ENCODE data around the gene LHPP. TPM values are rescaled to one million over a fixed set of nuclear protein-coding genes. Genes with fewer than 3 reads are reported as not detected.

Gene LHPP
- total RNA-seq, 1 donor from 2014 or later, result 16.2 TPM

GRCh38 chr10:124628676-124629021 is 167.0 kb downstream of the LHPP start:
- intact Hi-C loops (cut with DNase I), result no loop called here
- H3K4me3 ChIP-seq, result no peak overlapping the region
- DNase-seq (no peak), ATAC-seq (no peak)
- TF ChIP-seq, protein P1, sequence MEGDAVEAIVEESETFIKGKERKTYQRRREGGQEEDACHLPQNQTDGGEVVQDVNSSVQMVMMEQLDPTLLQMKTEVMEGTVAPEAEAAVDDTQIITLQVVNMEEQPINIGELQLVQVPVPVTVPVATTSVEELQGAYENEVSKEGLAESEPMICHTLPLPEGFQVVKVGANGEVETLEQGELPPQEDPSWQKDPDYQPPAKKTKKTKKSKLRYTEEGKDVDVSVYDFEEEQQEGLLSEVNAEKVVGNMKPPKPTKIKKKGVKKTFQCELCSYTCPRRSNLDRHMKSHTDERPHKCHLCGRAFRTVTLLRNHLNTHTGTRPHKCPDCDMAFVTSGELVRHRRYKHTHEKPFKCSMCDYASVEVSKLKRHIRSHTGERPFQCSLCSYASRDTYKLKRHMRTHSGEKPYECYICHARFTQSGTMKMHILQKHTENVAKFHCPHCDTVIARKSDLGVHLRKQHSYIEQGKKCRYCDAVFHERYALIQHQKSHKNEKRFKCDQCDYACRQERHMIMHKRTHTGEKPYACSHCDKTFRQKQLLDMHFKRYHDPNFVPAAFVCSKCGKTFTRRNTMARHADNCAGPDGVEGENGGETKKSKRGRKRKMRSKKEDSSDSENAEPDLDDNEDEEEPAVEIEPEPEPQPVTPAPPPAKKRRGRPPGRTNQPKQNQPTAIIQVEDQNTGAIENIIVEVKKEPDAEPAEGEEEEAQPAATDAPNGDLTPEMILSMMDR (IDR thresholded peaks at IDR 0.05), result no peak
- no peak overlapping the region for H3K27ac ChIP-seq
- H3K36me3 ChIP-seq, result no peaks in the 10 kb centered on the region
- no peaks in the 10 kb centered on the region for H3K27me3 ChIP-seq
- no peaks in the 10 kb centered on the region for H3K9me3 ChIP-seq
- H3K4me1 ChIP-seq, result peaks cover 64% of the 10 kb centered on the region

DNA sequence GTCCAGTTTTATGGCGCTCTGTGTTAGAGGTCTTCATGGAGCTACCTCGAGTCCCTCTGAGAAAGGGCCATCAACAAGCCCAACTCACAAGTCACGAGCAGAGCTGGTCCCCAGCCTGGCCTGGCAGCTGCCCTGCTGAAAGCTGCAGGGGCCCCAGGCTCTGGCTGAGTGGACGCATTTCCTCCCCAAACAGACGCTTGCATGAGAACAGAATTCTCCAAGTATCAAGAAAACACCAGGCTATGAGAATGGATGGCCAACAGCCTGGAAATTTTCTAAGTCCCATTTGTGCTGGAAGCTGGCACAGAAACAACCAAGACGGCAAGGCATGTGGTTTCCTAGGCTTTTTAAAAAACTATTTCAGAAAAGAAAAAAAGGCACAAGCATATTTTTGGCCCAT is 167.8 kb downstream of the LHPP start:
- intact Hi-C loops (cut with DNase I), result no loop called here
- H3K9me3 ChIP-seq, result peaks cover 3% of the 10 kb centered on the region
- no peaks in the 10 kb centered on the region for H3K27me3 ChIP-seq
- DNase-seq (no peak), ATAC-seq (no peak)
- no peaks in the 10 kb centered on the region for H3K36me3 ChIP-seq
- no peak overlapping the region for H3K4me3 ChIP-seq
- TF ChIP-seq, protein P1 (IDR thresholded peaks at IDR 0.05), result no peak
- peaks cover 64% of the 10 kb centered on the region for H3K4me1 ChIP-seq
- peak overlapping the region; percentile 63 for H3K27ac ChIP-seq

DNA sequence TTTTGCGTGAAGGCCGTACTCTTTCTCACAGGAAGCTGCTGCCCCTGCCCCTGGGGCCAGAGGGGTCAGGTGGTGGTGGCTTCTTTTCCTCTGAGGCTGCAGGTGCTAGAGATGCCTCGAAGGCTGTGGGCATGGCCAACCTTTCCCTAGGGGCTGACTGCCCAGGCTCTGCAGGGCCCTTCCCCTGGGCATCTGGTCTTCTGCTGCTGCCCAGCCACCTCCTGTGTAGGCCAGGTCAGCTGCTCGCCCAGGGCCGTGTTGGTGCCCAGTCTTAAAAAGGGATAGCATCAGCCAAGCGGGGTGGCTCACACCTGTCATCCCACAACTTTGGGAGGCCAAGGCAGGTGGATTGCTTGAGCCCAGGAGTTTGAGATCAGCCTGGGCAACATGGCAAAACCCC is 168.2 kb downstream of the LHPP start:
- DNase-seq (no peak), ATAC-seq (no peak)
- H3K36me3 ChIP-seq, result no peaks in the 10 kb centered on the region
- TF ChIP-seq, protein P1 (IDR thresholded peaks at IDR 0.05), result no peak
- H3K9me3 ChIP-seq, result peaks cover 3% of the 10 kb centered on the region
- intact Hi-C loops (cut with DNase I), result no loop called here
- no peaks in the 10 kb centered on the region for H3K27me3 ChIP-seq
- peaks cover 64% of the 10 kb centered on the region for H3K4me1 ChIP-seq
- H3K4me3 ChIP-seq, result no peak overlapping the region
- H3K27ac ChIP-seq, result peak overlapping the region; percentile 63

DNA sequence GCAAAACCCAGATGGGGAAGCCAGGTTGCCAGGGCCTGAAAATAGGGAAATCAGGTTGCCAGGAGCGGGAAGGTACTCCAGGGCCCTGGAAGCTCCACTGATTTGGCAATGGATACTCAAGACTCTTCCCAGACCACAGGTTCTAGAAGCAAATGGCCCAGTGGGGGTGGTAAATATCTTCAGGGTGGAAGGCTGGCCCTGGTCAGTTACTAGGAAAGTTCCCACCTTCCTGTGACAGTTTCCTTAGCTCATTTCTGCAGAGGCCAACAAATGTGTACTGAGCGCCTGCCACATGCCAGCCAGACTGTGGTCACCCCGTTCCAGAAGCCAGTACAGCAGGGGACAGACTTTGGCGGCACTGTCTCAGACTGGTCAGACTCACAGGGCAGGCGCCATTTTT is 168.9 kb downstream of the LHPP start:
- Histone ChIP-seq H3K4me1 (peaks cover 64% of the 10 kb centered on the region), H3K27ac (peak overlapping the region; percentile 78)
- ATAC-seq, result no peak

DNA sequence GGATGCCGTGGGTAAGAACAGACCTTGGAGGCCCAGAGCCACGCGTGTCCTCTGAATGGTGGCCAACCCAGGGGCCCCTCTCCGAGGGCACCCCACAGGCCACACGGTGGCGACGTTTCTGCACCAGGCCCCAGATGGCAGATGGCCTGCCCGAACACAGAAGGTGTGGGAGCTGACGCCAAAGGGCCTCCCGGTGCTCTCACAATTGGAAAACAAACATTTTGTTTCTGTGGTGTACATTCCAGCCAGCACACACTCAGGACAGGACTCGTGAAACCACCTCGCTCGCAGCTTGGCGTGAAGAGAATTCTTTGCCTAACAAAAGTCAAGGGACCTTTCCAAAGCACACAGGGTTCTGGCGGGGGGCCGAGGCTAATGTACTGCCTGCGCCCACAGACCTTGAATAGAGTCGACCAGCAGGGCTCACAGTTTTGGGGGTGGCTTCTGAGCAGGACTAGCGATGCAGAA is 170.5 kb downstream of the LHPP start:
- DNase-seq (peak; percentile 88), ATAC-seq (peak; percentile 92)
- TF ChIP-seq, protein P1 (IDR thresholded peaks at IDR 0.05), result peak; percentile 63
- H3K27ac ChIP-seq, result peak overlapping the region; percentile 78
- H3K27me3 ChIP-seq, result no peaks in the 10 kb centered on the region
- H3K4me1 ChIP-seq, result peaks cover 61% of the 10 kb centered on the region
- H3K36me3 ChIP-seq, result no peaks in the 10 kb centered on the region
- H3K9me3 ChIP-seq, result peaks cover 3% of the 10 kb centered on the region
- intact Hi-C loops (cut with DNase I), result no loop called here
- no peak overlapping the region for H3K4me3 ChIP-seq

More for the DNA sequence above, 168.9 kb downstream of the LHPP start:
- Histone ChIP-seq H3K4me3 (no peak overlapping the region), H3K27me3 (no peaks in the 10 kb centered on the region), H3K36me3 (no peaks in the 10 kb centered on the region), H3K9me3 (peaks cover 3% of the 10 kb centered on the region)
- intact Hi-C loops (cut with DNase I), result no loop called here
- TF ChIP-seq, protein P1 (IDR thresholded peaks at IDR 0.05), result no peak
- DNase-seq, result no peak

- Histone ChIP-seq H3K4me3 (no peak overlapping the region), H3K27me3 (no peaks in the 10 kb centered on the region), H3K4me1 (peaks cover 61% of the 10 kb centered on the region), H3K27ac (peak overlapping the region; percentile 78), H3K9me3 (peaks cover 3% of the 10 kb centered on the region), H3K36me3 (no peaks in the 10 kb centered on the region)
- ATAC-seq (peak; percentile 38), DNase-seq (no peak)
- TF ChIP-seq, protein P1 (IDR thresholded peaks at IDR 0.05), result no peak
- intact Hi-C loops (cut with DNase I), result no loop called here
These were observed 170.9 kb downstream of the LHPP start for GRCh38 chr10:124632566-124632965.

Measured in upper lobe of right lung (tissue), 1 donor.